ENCODE results near the gene HMGB2.

HMGB2 gene

DNA sequence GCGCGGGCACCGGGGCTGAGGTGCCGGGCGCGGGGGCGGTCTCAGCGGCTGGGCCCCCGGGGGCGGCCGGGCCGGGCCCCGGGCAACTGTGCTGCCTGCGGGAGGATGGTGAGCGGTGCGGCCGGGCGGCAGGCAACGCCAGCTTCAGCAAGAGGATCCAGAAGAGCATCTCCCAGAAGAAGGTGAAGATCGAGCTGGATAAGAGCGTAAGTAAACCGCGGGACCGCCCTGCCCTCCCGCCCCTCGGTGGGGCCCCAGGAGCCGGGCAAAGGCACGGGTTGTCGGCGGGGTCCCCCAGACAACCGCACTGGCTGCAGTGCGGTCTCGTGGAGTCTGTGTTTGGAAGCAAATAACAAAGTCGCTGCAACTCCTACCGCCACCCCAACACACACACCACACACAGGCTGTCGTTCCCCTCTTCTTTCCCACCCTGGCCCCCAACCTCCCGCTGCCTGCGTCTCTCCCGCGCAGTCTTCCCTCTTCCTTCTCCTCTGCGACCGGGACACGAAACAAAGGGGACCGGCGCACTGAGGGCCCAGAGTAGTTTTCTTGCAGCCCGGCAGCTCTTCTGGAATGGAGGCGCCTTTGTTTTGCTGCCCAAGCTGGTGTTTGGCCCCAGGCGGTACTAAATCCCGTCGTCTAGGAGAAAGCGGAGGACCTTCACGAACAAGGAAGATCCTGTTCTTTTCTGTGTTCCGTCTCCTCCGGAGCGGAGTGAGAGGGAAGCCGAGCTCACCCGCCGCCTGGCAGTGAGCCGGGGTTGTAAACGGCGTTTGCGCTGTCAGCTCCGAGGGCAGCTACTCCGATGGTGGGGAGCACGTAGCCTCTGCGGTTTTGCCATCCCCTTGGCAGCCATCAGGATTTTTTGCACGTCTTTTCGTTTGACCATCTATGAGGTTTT, 37.4 kb upstream of the HMGB2 start:
- Histone ChIP-seq H3K9me2 (replicated peaks; ENCODE audit: control insufficient read depth, low read length) (no peaks in the 10 kb centered on the region), H4K20me1 (ENCODE audit: control insufficient read depth, insufficient read depth, low read depth, low read length) (no peaks in the 10 kb centered on the region; the same call in 1 of the 2 replicates), H3K4me1 (ENCODE audit: control insufficient read depth, low read length) (peaks cover 34% of the 10 kb centered on the region), H3K27ac (ENCODE audit: low read depth, low read length) (peak overlapping the region; percentile 10; the same call in 1 of the 2 replicates), H3K4me2 (ENCODE audit: low read length) (peak overlapping the region; percentile 77), H3K36me3 (ENCODE audit: control insufficient read depth, low read length) (peaks cover 36% of the 10 kb centered on the region), H3K27me3 (ENCODE audit: control insufficient read depth, low read length) (no peaks in the 10 kb centered on the region), H3F3A (ENCODE audit: control insufficient read depth, insufficient read depth) (peaks cover 9% of the 10 kb centered on the region), H3K79me2 (ENCODE audit: control insufficient read depth, low read length) (peaks cover 52% of the 10 kb centered on the region), H3K4me3 (ENCODE audit: low read length) (peak overlapping the region; percentile 87), H3K9me3 (ENCODE audit: control insufficient read depth, insufficient read depth, low read length) (no peaks in the 10 kb centered on the region)
- TF ChIP-seq EZH2phosphoT487 (IDR thresholded peaks at IDR 0.05; ENCODE audit: borderline replicate concordance, low read length): 0 out of 2 replicates have a peak, but pooled peaks have one; percentile 51
- TF ChIP-seq, protein P1, sequence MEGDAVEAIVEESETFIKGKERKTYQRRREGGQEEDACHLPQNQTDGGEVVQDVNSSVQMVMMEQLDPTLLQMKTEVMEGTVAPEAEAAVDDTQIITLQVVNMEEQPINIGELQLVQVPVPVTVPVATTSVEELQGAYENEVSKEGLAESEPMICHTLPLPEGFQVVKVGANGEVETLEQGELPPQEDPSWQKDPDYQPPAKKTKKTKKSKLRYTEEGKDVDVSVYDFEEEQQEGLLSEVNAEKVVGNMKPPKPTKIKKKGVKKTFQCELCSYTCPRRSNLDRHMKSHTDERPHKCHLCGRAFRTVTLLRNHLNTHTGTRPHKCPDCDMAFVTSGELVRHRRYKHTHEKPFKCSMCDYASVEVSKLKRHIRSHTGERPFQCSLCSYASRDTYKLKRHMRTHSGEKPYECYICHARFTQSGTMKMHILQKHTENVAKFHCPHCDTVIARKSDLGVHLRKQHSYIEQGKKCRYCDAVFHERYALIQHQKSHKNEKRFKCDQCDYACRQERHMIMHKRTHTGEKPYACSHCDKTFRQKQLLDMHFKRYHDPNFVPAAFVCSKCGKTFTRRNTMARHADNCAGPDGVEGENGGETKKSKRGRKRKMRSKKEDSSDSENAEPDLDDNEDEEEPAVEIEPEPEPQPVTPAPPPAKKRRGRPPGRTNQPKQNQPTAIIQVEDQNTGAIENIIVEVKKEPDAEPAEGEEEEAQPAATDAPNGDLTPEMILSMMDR (IDR thresholded peaks at IDR 0.05; ENCODE audit: low read depth, low read length, poor library complexity, severe bottlenecking): no peak

DNA sequence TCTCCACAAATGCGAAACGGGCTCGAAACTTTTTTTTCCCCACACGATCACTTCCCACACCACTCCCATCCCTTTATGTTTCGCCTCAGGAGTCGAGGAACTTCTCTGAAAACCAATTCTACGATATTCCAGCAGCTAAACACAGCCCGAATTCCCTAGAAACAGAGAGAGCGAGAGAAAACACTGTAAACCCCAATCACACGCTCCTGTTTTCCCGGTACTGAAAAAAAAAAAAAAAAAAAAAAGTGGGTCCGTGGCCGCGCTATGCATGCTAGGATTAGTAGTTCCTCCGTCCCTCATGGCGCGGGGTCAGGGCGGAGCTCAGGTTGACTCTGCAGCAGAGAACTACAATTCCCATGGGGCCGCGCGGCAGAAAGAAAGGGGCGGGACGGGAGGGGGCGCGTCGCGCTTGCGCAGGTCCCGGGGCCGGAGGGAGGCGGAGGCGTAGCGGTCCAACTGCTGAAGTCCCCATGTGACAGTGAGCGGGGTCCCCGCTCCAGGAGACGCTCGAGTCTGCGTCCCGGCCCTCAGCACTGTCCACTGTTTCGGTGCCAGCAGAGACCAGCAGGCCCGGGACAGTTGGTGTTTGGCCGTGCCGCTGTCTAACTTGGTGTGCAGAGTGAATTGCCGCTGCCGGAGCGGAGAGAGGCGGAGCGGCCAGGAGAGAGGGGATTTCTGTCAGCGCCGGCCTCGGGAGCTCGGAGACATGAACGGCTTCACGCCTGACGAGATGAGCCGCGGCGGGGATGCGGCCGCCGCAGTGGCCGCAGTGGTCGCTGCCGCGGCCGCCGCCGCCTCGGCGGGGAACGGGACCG, 36.5 kb upstream of the HMGB2 start, which contains the start of gene SAP30:
Gene SAP30, plus strand, starts transcription at position 478 of the 815 bp plus-strand sequence. Its CDS starts 229 bp downstream, at position 707.
- Histone ChIP-seq H3K9me3 (ENCODE audit: control insufficient read depth, insufficient read depth, low read length) (no peaks in the 10 kb centered on the region), H3K36me3 (ENCODE audit: control insufficient read depth, low read length) (peaks cover 29% of the 10 kb centered on the region), H3K4me1 (ENCODE audit: control insufficient read depth, low read length) (peaks cover 34% of the 10 kb centered on the region), H3F3A (ENCODE audit: control insufficient read depth, insufficient read depth) (peaks cover 9% of the 10 kb centered on the region), H3K9me2 (replicated peaks; ENCODE audit: control insufficient read depth, low read length) (no peaks in the 10 kb centered on the region), H3K4me2 (ENCODE audit: low read length) (peak within 1 kb of the TSS; percentile 90), H4K20me1 (ENCODE audit: control insufficient read depth, insufficient read depth, low read depth, low read length) (no peaks in the 10 kb centered on the region; the same call in 1 of the 2 replicates), H3K79me2 (ENCODE audit: control insufficient read depth, low read length) (peaks cover 50% of the 10 kb centered on the region), H3K27me3 (ENCODE audit: control insufficient read depth, low read length) (no peaks in the 10 kb centered on the region), H3K27ac (ENCODE audit: low read depth, low read length) (peak within 1 kb of the TSS; percentile 91), H3K4me3 (ENCODE audit: low read length) (peak within 1 kb of the TSS; percentile 87)
- TF ChIP-seq EZH2phosphoT487 (IDR thresholded peaks at IDR 0.05; ENCODE audit: borderline replicate concordance, low read length): no peak
- TF ChIP-seq, protein P1 (IDR thresholded peaks at IDR 0.05; ENCODE audit: low read depth, low read length, poor library complexity, severe bottlenecking): no peak

DNA sequence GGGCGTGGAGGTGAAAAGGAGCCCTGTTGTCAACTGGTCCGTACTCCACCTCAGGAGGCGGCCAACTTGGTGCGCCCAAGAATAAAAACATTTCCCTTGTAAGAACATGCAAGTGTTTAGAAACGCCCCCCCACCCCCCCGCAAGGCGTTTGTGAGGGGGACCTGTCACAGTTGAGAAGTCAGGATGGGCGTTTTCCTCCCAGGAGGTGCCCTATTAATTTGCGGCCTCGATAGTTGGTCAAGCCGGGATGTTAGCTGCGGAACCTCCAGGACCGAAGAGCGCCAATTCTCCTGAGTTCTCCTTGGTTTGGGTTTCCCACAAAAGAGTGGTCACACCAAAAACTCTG, 35.9 kb upstream of the HMGB2 start:
- TF ChIP-seq, protein P1 (IDR thresholded peaks at IDR 0.05; ENCODE audit: low read depth, low read length, poor library complexity, severe bottlenecking): no peak
- TF ChIP-seq EZH2phosphoT487 (IDR thresholded peaks at IDR 0.05; ENCODE audit: borderline replicate concordance, low read length): no peak
- H3K4me3 ChIP-seq (ENCODE audit: low read length): peak overlapping the region; percentile 87
- no peaks in the 10 kb centered on the region for H3K9me3 ChIP-seq (ENCODE audit: control insufficient read depth, insufficient read depth, low read length)
- H3K9me2 ChIP-seq (replicated peaks; ENCODE audit: control insufficient read depth, low read length): no peaks in the 10 kb centered on the region
- H3K79me2 ChIP-seq (ENCODE audit: control insufficient read depth, low read length): peaks cover 46% of the 10 kb centered on the region
- H3K4me2 ChIP-seq (ENCODE audit: low read length): peak overlapping the region; percentile 90
- H3K27ac ChIP-seq (ENCODE audit: low read depth, low read length): peak overlapping the region; percentile 91
- H3K27me3 ChIP-seq (ENCODE audit: control insufficient read depth, low read length): no peaks in the 10 kb centered on the region
- peaks cover 34% of the 10 kb centered on the region for H3K4me1 ChIP-seq (ENCODE audit: control insufficient read depth, low read length)
- H3K36me3 ChIP-seq (ENCODE audit: control insufficient read depth, low read length): peaks cover 24% of the 10 kb centered on the region
- H4K20me1 ChIP-seq (ENCODE audit: control insufficient read depth, insufficient read depth, low read depth, low read length): no peaks in the 10 kb centered on the region; the same call in 1 of the 2 replicates
- peaks cover 9% of the 10 kb centered on the region for H3F3A ChIP-seq (ENCODE audit: control insufficient read depth, insufficient read depth)
